Fibroblast of villous mesenchyme (primary cell): ENCODE results near the gene MYO1D. TPM values are rescaled to one million over a fixed set of nuclear protein-coding genes. Genes with fewer than 3 reads are reported as not detected.
A peak's percentile ranks its signal among the peaks of the same experiment; 100 is the strongest.

Experiments used
- DNase-seq: peaks from one replicate; pipeline ENCODE4 v3.0.0-alpha.2; 2010; ENCODE audit warnings: low read depth
- H3K4me3 ChIP-seq: 2 replicates; pipeline ENCODE4 v1.5.1; 2011; ENCODE audit warnings: low read depth, mild to moderate bottlenecking, low read length
- CTCF ChIP-seq: IDR thresholded peaks from 2 replicates; pipeline ENCODE4 v1.5.1; 2012; ENCODE audit warnings: low read depth, mild to moderate bottlenecking, low read length; ENCODE audit not compliant: insufficient read depth
- total RNA-seq: library from RNA; depleted of rRNA; stranded (reverse); fragments of >200 nt; gene quantifications from 2 replicates; pipeline ENCODE4 v1.2.3, GENCODE V29; 2012

Gene MYO1D
- total RNA-seq, 1 donor: 19.0 TPM

- TF ChIP-seq CTCF: peak; percentile 86
- peak; percentile 89 for DNase-seq
- H3K4me3 ChIP-seq: no peak overlapping the region
Measured at GRCh38 chr17:32909787-32910369, 33.0 kb upstream of the MYO1D start.

GRCh38 chr17:32907583-32907982, 30.7 kb upstream of the MYO1D start:
- peak; percentile 16 for DNase-seq
- TF ChIP-seq CTCF: no peak
- H3K4me3 ChIP-seq: no peak overlapping the region

GRCh38 chr17:32904891-32905290, 28.0 kb upstream of the MYO1D start:
- TF ChIP-seq CTCF: no peak
- H3K4me3 ChIP-seq: no peak overlapping the region
- no peak for DNase-seq

GRCh38 chr17:32903774-32904673, 27.1 kb upstream of the MYO1D start:
- no peak overlapping the region for H3K4me3 ChIP-seq
- DNase-seq: no peak
- no peak for TF ChIP-seq CTCF

- TF ChIP-seq CTCF: no peak
- no peak overlapping the region for H3K4me3 ChIP-seq
Measured at GRCh38 chr17:32901743-32902142, 24.8 kb upstream of the MYO1D start.

GRCh38 chr17:32899236-32900013, 22.5 kb upstream of the MYO1D start:
- TF ChIP-seq CTCF: no peak
- no peak overlapping the region for H3K4me3 ChIP-seq
- DNase-seq: no peak

More at GRCh38 chr17:32901743-32902142, 24.8 kb upstream of the MYO1D start:
- DNase-seq: no peak
